HG02884 (cell line): ENCODE data around the gene OVCA2.

Experiments used
- ATAC-seq: cut with Tn5 transposase; IDR thresholded peaks from one replicate; pipeline ENCODE4 v1.9.1; 2021; ENCODE audit warnings: mild to moderate bottlenecking, moderate library complexity; ENCODE audit not compliant: unreplicated experiment

The OVCA2 gene

DNA sequence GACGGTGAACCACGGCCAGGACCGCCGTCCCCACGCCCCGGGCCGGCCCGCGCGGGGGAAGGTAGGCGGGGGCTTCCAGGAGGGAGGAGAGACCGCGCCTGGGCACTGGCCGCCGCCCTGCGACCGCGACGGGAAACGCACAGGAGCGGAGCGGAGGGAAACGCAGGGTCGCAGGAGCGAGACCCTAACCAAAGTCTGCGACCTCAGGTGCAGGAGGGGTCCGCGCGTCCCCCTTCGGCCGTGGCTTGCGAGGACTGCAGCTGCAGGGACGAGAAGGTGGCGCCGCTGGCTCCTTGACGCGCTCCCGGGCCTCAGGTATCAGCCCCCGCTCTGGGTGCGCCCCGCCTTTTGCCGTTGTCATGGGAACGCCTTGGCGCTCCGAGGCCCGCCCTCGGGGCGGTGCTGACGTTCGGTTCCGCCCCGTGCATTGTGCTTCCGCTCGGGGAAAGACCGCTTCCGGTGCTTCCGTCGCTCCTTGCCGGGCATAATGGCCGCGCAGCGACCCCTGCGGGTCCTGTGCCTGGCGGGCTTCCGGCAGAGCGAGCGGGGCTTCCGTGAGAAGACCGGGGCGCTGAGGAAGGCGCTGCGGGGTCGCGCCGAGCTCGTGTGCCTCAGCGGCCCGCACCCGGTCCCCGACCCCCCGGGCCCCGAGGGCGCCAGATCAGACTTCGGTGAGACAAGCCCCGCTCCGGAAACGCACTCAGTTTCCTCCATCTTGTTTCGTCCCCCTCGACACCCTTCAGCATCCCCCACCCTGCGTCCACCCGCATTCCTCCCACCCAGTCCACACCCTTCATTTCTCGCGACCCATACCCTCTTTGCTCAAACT, at the start of gene OVCA2:
TSS of gene OVCA2 (plus strand) at position 462 of the 829 bp plus-strand sequence. CDS start at position 488, 26 bp downstream.
- peak; percentile 83 for ATAC-seq

GRCh38 chr17:1992541-1992940, 49.3 kb upstream of the OVCA2 start:
- ATAC-seq = no peak

GRCh38 chr17:1994707-1995106, 47.1 kb upstream of the OVCA2 start:
- no peak for ATAC-seq

GRCh38 chr17:1995321-1995892, 46.4 kb upstream of the OVCA2 start:
- ATAC-seq = no peak

GRCh38 chr17:1995907-1996799, 45.7 kb upstream of the OVCA2 start:
- ATAC-seq = no peak

GRCh38 chr17:1996800-1997288, 45.0 kb upstream of the OVCA2 start:
- ATAC-seq = no peak

DNA sequence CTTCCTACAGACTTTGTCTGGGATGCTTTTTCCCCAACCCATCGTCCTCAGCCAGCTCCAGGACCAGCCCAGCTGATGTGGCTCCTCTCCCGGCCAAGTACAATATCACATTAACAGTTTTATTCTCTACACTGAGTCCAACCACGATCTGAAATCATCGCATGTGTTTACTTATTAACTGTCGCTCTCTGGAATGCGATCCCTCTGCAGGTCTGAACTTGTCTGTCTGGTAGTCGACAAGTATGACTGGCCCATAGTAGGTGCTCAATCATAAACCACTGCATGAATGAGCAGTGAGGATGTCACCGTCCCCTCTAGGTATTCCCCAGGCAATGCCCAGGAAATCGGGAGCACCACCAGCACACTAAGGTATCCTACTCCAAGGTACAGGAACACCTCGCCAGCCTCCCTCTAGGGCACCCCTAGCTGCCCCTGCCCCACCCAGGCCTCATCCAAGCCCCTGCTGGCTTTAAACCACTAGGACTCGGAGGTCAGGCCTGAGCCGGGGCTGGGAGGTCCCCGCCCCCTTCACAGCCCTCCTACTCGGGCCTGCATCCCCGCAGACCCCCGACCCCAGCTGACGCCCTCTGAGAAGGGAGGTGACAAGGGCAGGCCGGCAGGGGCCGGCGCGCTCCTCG, 44.4 kb upstream of the OVCA2 start:
- no peak for ATAC-seq

DNA sequence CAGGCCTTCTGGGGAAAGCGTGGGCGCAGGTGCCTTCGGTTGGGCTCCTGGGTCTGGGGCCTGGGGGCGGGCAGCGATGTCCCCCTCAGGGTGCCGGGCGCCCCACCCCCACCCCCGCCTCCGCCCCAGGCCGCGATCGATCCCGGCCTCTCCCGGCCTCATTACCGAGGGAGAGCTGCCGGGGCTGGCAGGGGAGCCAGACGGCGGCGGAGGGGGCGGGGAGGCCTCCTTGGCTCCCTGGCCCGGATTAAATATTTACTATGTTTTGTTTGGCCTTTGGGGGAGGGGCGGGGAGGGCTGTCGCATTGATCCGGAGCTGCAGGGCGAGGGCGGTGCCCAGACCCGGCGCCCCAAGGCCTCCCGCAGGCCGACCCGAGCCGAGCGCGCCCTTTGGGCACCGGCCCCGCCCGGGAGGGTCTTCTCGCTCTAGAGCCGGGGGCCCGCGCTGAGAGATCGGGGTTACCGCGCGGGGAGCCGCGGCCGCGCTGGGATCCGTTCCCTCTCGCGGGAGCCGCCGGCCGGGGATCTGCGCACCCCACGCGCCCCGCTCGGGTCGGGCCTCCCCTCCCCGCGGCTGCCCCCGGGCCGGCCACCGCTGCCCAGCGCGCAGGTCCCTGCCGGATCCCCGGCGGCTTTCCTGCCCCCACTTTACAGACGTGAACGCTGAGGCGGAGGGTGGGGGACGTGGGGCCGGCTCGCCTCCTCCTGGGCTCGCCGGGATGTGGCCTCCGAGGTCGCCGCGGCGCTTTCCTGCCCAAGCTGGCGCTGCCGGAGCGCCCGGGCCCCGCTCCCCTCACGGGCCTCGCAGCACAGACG, 43.7 kb upstream of the OVCA2 start:
- no peak for ATAC-seq

GRCh38 chr17:1999557-2000251, 42.1 kb upstream of the OVCA2 start:
- ATAC-seq = no peak

DNA sequence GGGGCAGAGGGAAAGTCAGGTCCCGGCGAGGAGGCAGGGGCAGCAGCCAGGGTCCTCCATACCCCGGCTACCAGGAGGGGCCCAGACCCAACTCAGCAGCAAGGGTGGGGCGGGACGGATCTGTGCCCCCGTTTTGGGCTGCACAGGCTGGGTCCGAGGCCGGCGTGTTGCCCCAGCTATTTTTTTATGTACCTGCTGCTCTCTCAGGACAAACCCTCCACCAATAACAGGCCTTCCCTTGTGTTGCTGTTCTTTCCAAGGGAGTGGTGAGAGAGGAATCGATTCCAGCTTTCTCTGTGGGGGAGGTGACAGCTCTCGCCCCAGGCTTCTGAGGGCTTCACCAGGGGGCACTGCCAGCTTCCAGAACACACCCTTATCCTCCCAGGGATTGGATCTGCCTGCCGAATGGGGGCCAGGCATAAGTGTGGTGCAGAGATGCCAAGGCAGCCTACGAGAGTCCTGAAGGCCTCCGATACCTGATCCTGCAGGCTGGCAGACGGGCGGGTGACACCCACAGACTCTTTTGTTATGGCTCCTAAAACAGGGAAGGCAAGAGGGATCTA, 39.0 kb upstream of the OVCA2 start:
- no peak for ATAC-seq

DNA sequence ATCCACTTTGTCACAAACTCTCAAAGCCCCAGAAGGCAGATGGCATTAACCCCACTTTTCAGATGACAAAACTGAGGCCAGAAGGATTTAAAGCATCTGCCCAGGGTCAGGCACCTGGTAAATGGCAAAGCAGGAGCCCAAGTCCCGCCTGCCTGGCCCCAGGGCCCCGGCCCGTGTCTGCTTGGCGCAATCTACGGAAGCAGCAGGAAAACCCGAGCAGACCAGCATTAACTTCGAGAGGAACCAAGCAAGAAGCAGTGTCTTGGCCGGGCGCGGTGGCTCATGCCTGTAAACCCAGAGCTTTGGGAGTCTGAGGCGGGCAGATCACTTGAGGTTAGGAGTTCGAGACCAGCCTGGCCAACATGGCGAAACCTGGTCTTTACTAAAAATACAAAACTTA, 38.3 kb upstream of the OVCA2 start:
- no peak for ATAC-seq

GRCh38 chr17:2004435-2004952, 37.3 kb upstream of the OVCA2 start:
- no peak for ATAC-seq

- no peak for ATAC-seq
Observed at GRCh38 chr17:2008332-2009126, 33.3 kb upstream of the OVCA2 start.

GRCh38 chr17:2009737-2010136, 32.1 kb upstream of the OVCA2 start:
- no peak for ATAC-seq

DNA sequence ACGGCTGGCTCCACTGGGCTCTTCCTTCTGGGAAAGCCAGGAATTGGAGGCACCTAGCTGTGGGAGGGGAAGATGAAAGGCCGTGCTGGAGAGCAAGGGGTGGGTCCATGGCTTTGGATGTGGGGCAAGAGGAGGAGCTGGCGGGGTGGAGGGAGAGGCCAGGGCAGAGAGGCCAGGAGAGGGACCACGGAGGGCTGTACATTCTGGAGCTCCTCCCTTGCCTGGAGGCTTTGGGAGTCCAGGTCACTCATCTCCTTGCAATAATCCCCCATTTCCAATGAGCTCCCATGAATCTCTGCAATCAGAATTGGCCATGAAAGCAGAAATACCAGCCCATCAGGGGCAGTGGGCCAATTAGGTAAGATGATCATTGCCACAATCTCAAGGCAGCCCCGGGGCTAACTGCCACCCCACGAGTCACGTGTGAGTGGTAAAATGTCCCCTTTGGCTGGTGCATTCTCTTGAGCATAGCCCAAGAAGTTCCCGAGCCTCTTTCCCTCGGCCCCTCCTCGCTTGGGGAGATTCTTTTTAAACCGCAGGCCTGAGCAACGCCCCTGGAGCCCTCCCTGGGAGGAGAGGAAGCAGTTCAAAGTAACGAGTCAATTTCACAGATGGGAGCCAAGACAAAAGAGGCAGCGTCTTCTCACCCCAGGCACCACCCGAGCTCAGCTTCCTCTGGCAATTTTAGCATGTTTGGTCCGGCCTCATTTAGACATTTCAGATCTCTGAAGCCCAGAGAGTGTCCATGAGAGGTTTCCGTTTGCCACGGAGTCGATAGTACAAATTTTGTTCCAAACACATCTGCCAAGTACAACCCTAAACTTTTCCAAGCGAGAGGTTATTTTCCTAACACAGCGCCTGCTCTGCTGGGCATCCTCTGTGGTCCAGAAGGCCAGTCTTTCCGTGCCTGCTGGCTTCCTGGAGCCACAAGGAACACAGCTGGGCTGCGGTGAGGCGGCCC, 30.1 kb upstream of the OVCA2 start:
- ATAC-seq = no peak

DNA sequence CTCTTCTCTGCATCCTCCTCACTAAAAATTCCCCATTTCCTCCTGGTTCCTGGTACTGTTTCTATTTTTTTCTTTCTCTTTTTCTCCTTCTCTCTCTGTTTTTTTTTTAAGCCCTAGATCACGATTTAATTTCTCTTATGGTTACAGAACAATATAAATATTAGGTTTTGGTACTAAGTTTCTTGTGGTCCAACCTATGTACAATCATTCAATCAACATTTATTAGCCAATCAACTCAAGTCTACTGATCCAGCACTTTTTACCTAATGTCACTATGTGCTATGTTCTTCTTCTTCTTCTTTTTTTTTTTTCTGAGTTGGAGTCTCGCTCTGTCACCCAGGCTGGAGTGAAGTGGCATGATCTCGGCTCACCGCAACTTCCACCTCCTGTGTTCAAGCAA, 29.3 kb upstream of the OVCA2 start:
- ATAC-seq = no peak
